Measurements from ENCODE around the gene MYO1B.

GRCh38 chr2:191467113-191467512, 221.9 kb downstream of the MYO1B start:
- TF ChIP-seq CTCF (IDR thresholded peaks at IDR 0.05; ENCODE audit: poor library complexity, severe bottlenecking) (no peak), POLR2AphosphoS5 (IDR thresholded peaks at IDR 0.05) (no peak)
